Muscle layer of colon (tissue), 2 donors: Measurements from ENCODE around the gene PTPRT.

Experiments
- H3K27ac ChIP-seq: one replicate; pipeline ENCODE4 v1.7.0; 2013; ENCODE audit warnings: low read depth, mild to moderate bottlenecking, low read length, moderate library complexity
- H3K27me3 ChIP-seq, 2 donors: one replicate each; pipeline ENCODE4 v1.7.0; 2013; ENCODE audit warnings: low read length in 2 of 2, mild to moderate bottlenecking in 2 of 2; ENCODE audit not compliant: insufficient read depth in 2 of 2, control insufficient read depth in 1 of 2
- H3K36me3 ChIP-seq: one replicate; pipeline ENCODE4 v1.7.0; 2013; ENCODE audit warnings: mild to moderate bottlenecking, low read length; ENCODE audit not compliant: insufficient read depth
- H3K4me1 ChIP-seq: one replicate; pipeline ENCODE4 v1.7.0; 2013; ENCODE audit warnings: mild to moderate bottlenecking, low read length; ENCODE audit not compliant: insufficient read depth
- H3K4me3 ChIP-seq, 2 donors: one replicate each; pipeline ENCODE4 v1.7.0; 2013; ENCODE audit warnings: low read length in 2 of 2, low read depth in 1 of 2, mild to moderate bottlenecking in 1 of 2, moderate library complexity in 1 of 2
- H3K9ac ChIP-seq: one replicate; pipeline ENCODE4 v1.7.0; 2013; ENCODE audit warnings: low read length
- H3K9me3 ChIP-seq: one replicate; pipeline ENCODE4 v1.7.0; 2013; ENCODE audit warnings: mild to moderate bottlenecking, low read length
- donor health status: abdominal sarcoma.
- donor health status: Adenocarcinoma of cecum.

The PTPRT gene

DNA sequence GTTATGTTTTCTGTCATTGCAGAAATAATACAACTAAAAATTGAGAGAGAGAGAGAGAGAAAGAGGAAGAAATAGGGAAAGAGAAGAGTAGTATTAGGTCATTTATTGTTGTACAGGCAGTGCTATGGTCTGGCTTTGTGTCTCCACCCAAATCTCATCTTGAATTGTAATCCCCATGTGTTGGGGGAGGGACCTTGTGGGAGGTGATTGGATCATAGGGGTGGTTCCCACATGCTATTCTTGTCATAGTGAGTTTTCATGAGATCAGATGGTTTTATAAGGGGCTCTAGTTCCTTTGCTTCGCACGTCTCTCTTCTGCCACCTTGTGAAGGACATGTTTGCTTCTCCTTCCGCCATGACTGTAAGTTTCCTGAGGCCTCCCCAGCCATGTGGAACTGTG is 894.1 kb downstream of the PTPRT start:
- Histone ChIP-seq H3K36me3 (no peaks in the 10 kb centered on the region), H3K27me3 (no peaks in the 10 kb centered on the region), H3K9me3 (no peaks in the 10 kb centered on the region), H3K4me3 (no peak overlapping the region), H3K4me1 (no peaks in the 10 kb centered on the region), H3K9ac (no peak overlapping the region), H3K27ac (no peak overlapping the region)

DNA sequence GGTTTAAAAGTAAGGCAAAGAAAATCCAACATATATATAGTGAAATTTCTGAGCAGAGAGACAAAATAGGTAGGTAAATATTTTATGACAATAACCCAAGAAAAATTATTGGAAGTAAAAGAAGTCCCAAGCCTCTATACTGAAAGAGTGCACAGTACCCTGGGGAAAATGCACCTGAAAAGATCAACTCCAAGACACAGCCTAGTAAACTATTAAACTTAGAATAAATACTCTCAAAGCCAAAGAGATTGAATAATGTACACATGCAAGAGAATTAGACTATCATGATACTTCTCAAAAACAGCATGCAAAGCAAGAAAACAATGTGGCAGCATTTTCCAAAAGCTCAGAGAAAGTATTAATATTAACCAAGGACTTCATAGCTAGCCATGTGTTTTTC is 894.7 kb downstream of the PTPRT start:
- Histone ChIP-seq H3K27ac (no peak overlapping the region), H3K27me3 (no peaks in the 10 kb centered on the region), H3K4me3 (no peak overlapping the region)

DNA sequence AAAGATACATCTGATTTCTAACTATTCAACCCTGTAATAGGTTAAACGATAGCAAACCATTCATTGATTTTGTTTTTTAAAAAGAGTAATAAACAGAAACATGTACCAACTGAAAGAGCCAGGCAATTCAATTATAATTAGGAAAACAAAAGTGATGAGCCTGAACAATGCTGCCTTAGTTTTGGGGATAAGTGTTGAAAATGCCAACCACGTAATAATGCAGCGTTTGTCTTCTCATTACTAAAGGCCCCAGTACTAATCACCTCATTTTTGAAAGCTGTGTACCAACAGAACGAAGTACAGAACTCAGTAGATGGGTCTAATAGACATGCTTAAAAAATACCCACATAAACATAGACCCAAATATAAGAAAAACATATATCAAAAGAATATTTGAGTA is 907.9 kb downstream of the PTPRT start:
- H3K4me1 ChIP-seq, result no peaks in the 10 kb centered on the region
- no peak overlapping the region for H3K9ac ChIP-seq
- no peak overlapping the region for H3K27ac ChIP-seq
- no peaks in the 10 kb centered on the region for H3K9me3 ChIP-seq
- no peaks in the 10 kb centered on the region for H3K36me3 ChIP-seq
- no peaks in the 10 kb centered on the region for H3K27me3 ChIP-seq
- no peak overlapping the region for H3K4me3 ChIP-seq

More for the DNA sequence above, 894.7 kb downstream of the PTPRT start:
- Histone ChIP-seq H3K9ac (no peak overlapping the region), H3K9me3 (no peaks in the 10 kb centered on the region), H3K36me3 (no peaks in the 10 kb centered on the region), H3K4me1 (no peaks in the 10 kb centered on the region)

DNA sequence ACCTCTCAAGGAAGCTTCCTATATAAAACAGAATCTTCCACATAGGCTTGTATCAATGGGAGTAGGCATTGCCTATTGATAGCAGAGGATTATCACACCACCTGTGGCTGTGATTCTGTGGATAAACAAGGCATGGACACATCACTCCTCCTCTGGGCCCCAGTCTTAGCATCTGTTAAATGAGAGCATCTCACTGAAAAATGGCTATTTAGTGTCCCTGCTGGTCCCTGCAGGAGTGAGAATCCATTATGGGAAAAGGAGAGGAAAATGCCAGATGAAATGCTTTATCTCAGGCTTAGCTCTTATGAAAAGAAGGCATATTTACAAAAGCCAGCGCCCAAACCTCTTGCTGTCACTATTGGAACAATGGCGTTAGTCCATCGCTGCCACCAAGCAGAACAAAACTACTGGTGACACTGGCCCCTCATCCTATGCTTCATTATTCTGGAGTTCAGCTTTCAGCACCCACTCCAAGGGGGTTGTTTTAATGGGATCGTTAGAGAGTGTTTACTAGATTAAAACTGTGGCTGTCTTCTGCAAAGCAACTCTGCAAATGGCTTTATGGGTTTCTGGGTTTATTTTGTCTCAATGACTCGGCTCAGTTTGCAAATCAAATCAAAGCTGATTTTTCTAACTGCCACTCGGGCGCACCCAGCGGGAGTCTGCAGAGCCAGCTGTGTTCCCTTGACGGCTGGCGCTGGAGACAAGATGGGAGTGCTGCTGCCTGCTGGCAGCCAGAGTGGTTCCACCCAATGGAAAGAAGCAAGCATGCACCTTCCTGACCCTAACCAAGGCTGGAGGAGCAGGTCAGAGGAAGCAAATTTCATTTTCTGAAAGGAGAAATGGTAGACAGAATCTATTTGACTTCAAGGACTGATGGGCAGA is 912.7 kb downstream of the PTPRT start:
- Histone ChIP-seq H3K36me3 (no peaks in the 10 kb centered on the region), H3K9ac (no peak overlapping the region), H3K27ac (no peak overlapping the region), H3K27me3 (no peaks in the 10 kb centered on the region), H3K4me3 (no peak overlapping the region), H3K4me1 (no peaks in the 10 kb centered on the region), H3K9me3 (no peaks in the 10 kb centered on the region)

DNA sequence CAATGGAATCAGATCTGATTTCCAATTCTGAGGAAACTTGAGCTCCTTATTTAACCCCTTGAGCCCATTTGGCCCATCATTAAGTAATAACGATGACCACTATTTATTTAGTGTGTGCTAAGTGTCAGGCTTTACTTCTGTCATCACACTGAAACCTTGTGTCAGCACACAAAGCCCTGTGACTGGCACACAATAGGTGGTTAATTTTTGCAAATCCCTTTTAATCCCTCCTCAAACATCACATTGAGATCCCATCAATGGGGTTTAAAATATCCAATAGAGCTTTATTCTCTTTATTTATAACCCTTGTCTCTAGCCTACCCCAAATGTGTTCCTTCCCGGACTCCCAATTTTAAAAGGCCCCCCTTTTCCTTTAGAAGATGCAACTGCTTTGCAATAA is 914.7 kb downstream of the PTPRT start:
- Histone ChIP-seq H3K9ac (no peak overlapping the region), H3K36me3 (no peaks in the 10 kb centered on the region), H3K27me3 (no peaks in the 10 kb centered on the region), H3K4me1 (no peaks in the 10 kb centered on the region), H3K4me3 (no peak overlapping the region), H3K27ac (no peak overlapping the region), H3K9me3 (no peaks in the 10 kb centered on the region)

DNA sequence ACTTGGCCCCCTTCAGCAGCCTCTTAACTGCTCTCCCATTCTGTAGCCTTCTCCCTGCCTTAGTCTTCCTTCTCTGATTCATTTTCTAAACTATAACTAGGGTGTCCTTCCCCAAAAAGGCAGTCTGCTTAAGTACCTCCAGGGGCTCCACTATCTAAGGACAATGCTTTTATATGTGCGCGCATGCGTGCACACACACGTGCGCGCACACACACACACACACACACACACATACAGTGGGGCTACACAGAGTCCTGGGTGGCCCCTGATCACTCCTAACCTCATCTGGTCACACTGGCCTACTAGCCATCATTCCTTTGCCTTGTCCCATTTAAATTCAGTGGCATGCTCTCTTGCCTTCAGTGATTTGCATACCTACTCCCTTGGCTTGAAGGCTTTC is 917.2 kb downstream of the PTPRT start:
- Histone ChIP-seq H3K4me3 (no peak overlapping the region), H3K4me1 (no peaks in the 10 kb centered on the region), H3K9me3 (no peaks in the 10 kb centered on the region), H3K9ac (no peak overlapping the region), H3K36me3 (no peaks in the 10 kb centered on the region), H3K27ac (no peak overlapping the region), H3K27me3 (peaks cover 0 to 5% of the 10 kb centered on the region in 2 donors)

DNA sequence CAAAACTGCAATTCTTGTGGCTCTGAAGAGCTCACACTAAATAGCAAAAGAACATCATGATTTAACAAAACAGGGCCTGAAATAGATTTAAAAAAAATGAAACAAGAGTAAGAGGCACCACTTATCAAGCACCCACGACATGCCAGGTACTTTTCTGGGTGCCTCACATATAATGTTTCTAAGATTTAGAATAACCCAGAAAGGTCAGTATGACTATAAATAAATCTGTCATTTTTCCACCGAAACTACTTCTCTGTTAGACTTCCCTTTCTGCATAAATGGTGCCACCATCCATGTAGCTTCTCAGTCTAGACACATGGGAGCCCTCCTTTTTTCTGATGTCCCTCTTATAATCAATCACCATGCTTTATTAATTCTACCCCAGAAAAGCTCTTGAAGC is 919.2 kb downstream of the PTPRT start:
- no peak overlapping the region for H3K27ac ChIP-seq
- H3K4me3 ChIP-seq, result no peak overlapping the region
- H3K4me1 ChIP-seq, result no peaks in the 10 kb centered on the region
- H3K36me3 ChIP-seq, result no peaks in the 10 kb centered on the region
- H3K9me3 ChIP-seq, result no peaks in the 10 kb centered on the region
- H3K9ac ChIP-seq, result no peak overlapping the region
- H3K27me3 ChIP-seq, result peaks cover 0 to 5% of the 10 kb centered on the region in 2 donors

DNA sequence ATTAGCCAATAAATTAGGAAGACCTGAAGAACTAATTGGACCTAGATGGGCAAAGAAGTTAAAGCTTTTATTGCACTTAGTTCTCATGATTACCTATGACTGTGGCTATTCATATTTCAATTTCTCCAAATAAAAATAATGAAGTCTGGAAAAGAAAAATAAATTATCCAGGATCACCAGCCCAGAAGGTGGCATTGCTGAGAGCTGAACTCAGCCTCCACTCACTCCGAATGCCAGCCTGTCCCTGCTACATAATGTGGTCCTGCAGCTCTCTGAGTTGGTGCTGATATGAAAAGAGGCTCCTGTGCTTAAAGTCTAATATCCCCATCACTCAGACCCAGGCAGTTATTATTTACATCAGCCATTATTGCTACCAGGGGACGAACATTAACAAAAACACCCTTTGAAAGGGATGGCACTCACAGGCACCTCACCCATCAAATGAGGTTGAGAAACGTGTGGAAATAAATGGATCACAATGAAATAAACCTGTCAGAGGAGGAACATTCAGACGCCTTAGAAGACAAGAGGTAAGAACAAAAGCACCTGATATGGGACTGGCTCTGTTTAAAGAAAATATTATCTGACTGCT is 921.8 kb downstream of the PTPRT start:
- Histone ChIP-seq H3K27ac (no peak overlapping the region), H3K36me3 (no peaks in the 10 kb centered on the region), H3K4me3 (no peak overlapping the region), H3K9me3 (no peaks in the 10 kb centered on the region), H3K27me3 (peaks cover 0 to 5% of the 10 kb centered on the region in 2 donors), H3K4me1 (no peaks in the 10 kb centered on the region), H3K9ac (no peak overlapping the region)

DNA sequence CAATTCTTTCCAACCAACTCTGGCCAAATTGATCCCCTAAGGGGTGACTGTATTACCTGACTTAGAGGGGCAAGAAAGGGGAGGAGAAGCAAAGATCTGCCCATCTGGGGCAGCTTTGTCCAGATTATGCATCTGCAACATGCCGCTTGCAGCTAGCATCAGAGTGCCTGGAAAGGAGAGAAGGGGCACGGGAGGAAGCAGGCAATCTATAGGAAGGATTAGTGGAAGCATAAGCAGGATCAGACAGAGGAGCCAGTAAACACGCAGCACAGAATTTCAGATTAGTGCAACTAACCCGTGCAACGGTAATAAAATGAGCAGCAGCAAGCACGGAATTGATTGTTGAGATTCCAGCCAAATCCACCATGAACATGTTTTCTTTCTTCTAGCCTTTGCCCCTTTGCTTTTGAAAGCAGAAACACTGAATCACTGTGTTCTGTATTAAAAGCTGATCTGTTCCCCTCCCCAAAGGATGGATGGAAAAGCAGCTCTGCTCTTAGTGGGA is 927.9 kb downstream of the PTPRT start:
- no peak overlapping the region for H3K4me3 ChIP-seq
- H3K9ac ChIP-seq, result no peak overlapping the region
- no peak overlapping the region for H3K27ac ChIP-seq
- H3K9me3 ChIP-seq, result no peaks in the 10 kb centered on the region
- H3K4me1 ChIP-seq, result no peaks in the 10 kb centered on the region
- no peaks in the 10 kb centered on the region for H3K36me3 ChIP-seq
- no peaks in the 10 kb centered on the region for H3K27me3 ChIP-seq

DNA sequence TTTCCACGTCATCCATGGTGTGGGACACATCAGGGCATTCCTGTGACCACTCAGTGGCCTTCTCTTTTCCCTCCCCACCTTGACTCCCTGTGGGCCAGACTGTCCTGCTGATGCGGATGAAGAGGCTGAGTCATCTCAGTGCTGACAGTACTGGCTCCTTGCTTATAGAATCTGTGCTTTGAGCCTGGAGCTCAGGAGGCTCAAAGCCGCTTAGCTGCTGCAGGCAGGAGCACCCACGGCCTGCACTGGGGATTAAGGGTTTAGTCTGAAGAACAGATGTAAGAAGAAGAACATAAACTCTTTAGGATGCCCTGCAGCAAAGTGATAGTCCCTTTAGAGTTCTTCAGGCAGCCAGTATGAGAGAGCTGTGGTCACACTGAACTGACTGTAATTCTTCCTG is 929.5 kb downstream of the PTPRT start:
- H3K9me3 ChIP-seq, result no peaks in the 10 kb centered on the region
- no peaks in the 10 kb centered on the region for H3K36me3 ChIP-seq
- no peaks in the 10 kb centered on the region for H3K4me1 ChIP-seq
- no peak overlapping the region for H3K9ac ChIP-seq
- no peaks in the 10 kb centered on the region for H3K27me3 ChIP-seq
- no peak overlapping the region for H3K27ac ChIP-seq
- H3K4me3 ChIP-seq, result no peak overlapping the region

DNA sequence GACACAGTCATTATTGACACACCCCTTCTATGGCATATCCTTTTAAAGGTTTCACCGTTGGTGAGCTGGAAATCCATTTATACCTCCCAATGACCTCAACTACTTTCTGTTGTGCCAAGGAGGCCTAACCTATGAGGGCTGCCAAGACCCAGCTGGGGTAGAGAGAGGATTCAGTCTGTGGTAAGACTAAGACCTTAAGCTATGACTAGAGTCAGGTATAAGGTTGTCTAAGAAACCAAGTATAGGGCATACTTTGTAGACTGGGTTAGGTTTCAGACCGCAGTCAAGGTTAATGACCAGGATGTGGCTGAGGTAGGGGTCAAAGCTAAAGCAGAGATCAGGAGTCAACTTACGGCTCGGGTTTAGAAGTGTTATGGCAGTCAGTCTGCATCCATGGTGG is 930.3 kb downstream of the PTPRT start:
- H3K27me3 ChIP-seq, result no peaks in the 10 kb centered on the region
- no peaks in the 10 kb centered on the region for H3K9me3 ChIP-seq
- H3K27ac ChIP-seq, result no peak overlapping the region
- no peaks in the 10 kb centered on the region for H3K36me3 ChIP-seq
- H3K9ac ChIP-seq, result no peak overlapping the region
- H3K4me1 ChIP-seq, result no peaks in the 10 kb centered on the region
- no peak overlapping the region for H3K4me3 ChIP-seq
